Progenitor cell of endocrine pancreas (in vitro differentiated cells): Measurements from ENCODE around the gene ANKFY1. TPM values are rescaled to one million over a fixed set of nuclear protein-coding genes. Genes with fewer than 3 reads are reported as not detected.

ENCODE experiments used
- DNase-seq: peaks from one replicate; pipeline ENCODE4 v3.0.0; 2021; ENCODE audit warnings: low spot score; ENCODE audit not compliant: unreplicated experiment
- H3K27ac Mint-ChIP-seq: 2 replicates; pipeline ENCODE4 v1.8.0; 2021; ENCODE audit warnings: mild to moderate bottlenecking, moderate library complexity, mixed read lengths
- H3K27me3 Mint-ChIP-seq: 2 replicates; pipeline ENCODE4 v1.8.0; 2021; ENCODE audit warnings: mixed read lengths
- H3K36me3 Mint-ChIP-seq: 2 replicates; pipeline ENCODE4 v1.8.0; 2022; ENCODE audit warnings: mixed read lengths; ENCODE audit not compliant: insufficient read depth
- H3K4me1 Mint-ChIP-seq: 2 replicates; pipeline ENCODE4 v1.8.0; 2021; ENCODE audit warnings: low read depth, mixed read lengths
- H3K4me3 Mint-ChIP-seq: 2 replicates; pipeline ENCODE4 v1.8.0; 2021; ENCODE audit warnings: low read depth, mild to moderate bottlenecking, moderate library complexity, mixed read lengths
- H3K9me3 Mint-ChIP-seq: 2 replicates; pipeline ENCODE4 v1.8.0; 2021; ENCODE audit warnings: low read depth, mixed read lengths
- CTCF ChIP-seq: fragments of 200-600 bp; sonication (generic); IDR thresholded peaks from one replicate; pipeline ENCODE4 v1.5.0; 2021; ENCODE audit warnings: antibody characterized with exemption, mild to moderate bottlenecking; ENCODE audit not compliant: unreplicated experiment
- total RNA-seq: library from RNA; stranded (reverse); gene quantifications from 2 replicates; pipeline ENCODE4 v1.2.1, GENCODE V29; 2021

The ANKFY1 gene
- total RNA-seq, 1 donor from 2014 or later: 59.8 TPM

- peak overlapping the region; percentile 39 for H3K27ac Mint-ChIP-seq
Measured at GRCh38 chr17:4215882-4216570, 47.8 kb downstream of the ANKFY1 start.

DNA sequence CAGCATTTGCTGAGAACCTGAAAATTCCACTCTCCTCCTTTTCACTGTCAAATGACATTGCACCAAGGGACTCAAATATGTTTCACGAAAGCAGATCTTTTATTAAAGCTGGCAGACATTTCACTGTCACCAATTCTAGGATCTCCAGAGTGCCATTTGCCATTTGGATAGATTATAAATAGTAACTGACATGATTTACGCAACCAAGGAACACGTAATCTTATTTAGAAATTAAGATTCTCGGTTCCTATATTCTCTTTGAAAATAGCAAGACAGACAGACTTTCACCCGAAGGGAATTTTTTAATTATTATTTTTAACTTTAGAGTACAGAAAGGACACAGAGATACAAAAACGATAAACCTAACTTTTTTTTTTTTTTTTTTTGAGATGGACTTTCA lies 49.6 kb downstream of the ANKFY1 start:
- DNase-seq: no peak
- peaks cover 11% of the 10 kb centered on the region for H3K36me3 Mint-ChIP-seq
- H3K4me1 Mint-ChIP-seq: peaks cover 2% of the 10 kb centered on the region
- TF ChIP-seq CTCF: no peak
- no peaks in the 10 kb centered on the region for H3K9me3 Mint-ChIP-seq
- no peaks in the 10 kb centered on the region for H3K27me3 Mint-ChIP-seq
- H3K27ac Mint-ChIP-seq: no peak overlapping the region
- H3K4me3 Mint-ChIP-seq: no peak overlapping the region

More at GRCh38 chr17:4215882-4216570, 47.8 kb downstream of the ANKFY1 start:
- Mint-ChIP-seq H3K4me1 (peaks cover 2% of the 10 kb centered on the region), H3K36me3 (peaks cover 7% of the 10 kb centered on the region), H3K4me3 (no peak overlapping the region), H3K27me3 (no peaks in the 10 kb centered on the region), H3K9me3 (no peaks in the 10 kb centered on the region)
- DNase-seq: no peak
- TF ChIP-seq CTCF: no peak

DNA sequence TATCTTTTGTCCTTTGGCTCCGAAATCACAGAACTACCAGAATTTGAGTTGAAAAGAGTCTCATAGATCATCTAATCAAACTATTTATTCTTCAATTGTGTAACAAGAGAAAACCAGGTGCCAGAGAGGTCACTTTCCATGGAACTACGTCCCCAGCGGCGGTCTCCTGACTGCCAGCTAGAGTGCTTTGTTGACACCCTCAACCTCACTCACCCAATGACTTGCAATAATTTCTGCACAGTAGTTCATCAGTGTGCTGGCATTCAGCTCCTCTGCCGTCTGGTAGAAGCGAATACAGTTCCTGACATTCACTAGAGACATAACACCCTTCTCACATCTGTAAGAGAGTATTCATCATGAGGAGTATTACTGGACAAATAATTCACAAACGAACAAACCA lies 54.2 kb downstream of the ANKFY1 start:
- Mint-ChIP-seq H3K4me3 (no peak overlapping the region), H3K36me3 (peaks cover 16% of the 10 kb centered on the region), H3K9me3 (no peaks in the 10 kb centered on the region), H3K27ac (no peak overlapping the region), H3K27me3 (no peaks in the 10 kb centered on the region), H3K4me1 (no peaks in the 10 kb centered on the region)
- DNase-seq: no peak
- TF ChIP-seq CTCF: no peak

DNA sequence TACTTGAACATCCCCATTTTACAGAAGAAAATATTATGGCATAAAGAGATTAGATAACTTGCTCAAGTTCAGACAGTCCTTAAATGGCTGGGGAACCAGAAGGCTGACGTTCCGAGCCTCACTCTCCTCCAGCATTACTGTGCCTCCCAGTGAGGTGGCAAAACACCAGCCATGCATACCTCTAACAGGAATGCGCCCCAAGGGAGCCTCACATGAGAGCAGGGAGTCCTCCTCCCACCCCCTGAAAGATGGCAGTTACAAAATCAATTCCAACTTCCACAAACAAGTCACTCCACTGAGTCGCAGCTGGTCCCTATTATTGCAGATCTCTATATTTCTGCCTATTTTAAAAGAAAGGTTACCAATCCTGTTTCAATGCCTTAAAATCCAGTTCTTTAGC lies 55.5 kb downstream of the ANKFY1 start:
- H3K27ac Mint-ChIP-seq: no peak overlapping the region

DNA sequence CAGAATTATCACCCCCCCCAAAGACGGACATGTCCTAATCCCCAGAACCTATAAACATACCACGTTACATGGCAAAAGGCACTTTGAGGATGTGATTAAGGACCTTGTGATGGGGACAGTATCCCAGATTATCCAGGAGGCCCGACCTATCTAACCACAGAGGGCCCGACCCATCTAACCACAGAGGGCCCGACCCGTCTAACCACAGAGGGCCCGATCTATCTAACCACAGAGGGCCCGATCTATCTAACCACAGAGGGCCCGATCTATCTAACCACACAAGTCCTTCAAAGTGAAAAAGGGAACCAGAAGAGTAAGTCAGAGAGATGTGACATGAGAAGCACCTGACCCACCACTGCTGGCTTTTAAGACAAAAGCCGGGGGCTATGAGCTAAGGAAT lies 56.8 kb downstream of the ANKFY1 start:
- Mint-ChIP-seq H3K27me3 (no peaks in the 10 kb centered on the region), H3K36me3 (peaks cover 18% of the 10 kb centered on the region), H3K4me3 (no peak overlapping the region), H3K4me1 (no peaks in the 10 kb centered on the region), H3K9me3 (no peaks in the 10 kb centered on the region), H3K27ac (no peak overlapping the region)
- DNase-seq: no peak
- TF ChIP-seq CTCF: no peak

More for the DNA sequence above, 55.5 kb downstream of the ANKFY1 start:
- no peak for DNase-seq
- Mint-ChIP-seq H3K4me1 (no peaks in the 10 kb centered on the region), H3K36me3 (peaks cover 18% of the 10 kb centered on the region), H3K4me3 (no peak overlapping the region), H3K9me3 (no peaks in the 10 kb centered on the region), H3K27me3 (no peaks in the 10 kb centered on the region)
- TF ChIP-seq CTCF: no peak
